DMS114 treated with DMSO at 0.1 percent for 48 hours (cell line): Measurements from ENCODE around the gene SEMA7A.
"Not testable (repeated sequence)": the region's sequence is repeated elsewhere in the genome, so short reads cannot be mapped to it uniquely, and the experiment has no call there.

ENCODE experiments used
- DNase-seq: peaks from one replicate; lab custom pipeline; 2025; ENCODE audit not compliant: unreplicated experiment; lab: John Stamatoyannopoulos, UW

Gene SEMA7A

GRCh38 chr15:74373731-74374647, 59.8 kb downstream of the SEMA7A start:
- DNase-seq = peak; percentile 86

- DNase-seq = no peak
Observed at GRCh38 chr15:74373056-74373650, 60.6 kb downstream of the SEMA7A start.

- DNase-seq = no peak
Observed at GRCh38 chr15:74370471-74370870, 63.3 kb downstream of the SEMA7A start.

GRCh38 chr15:74369756-74370155, 64.0 kb downstream of the SEMA7A start:
- DNase-seq = no peak

GRCh38 chr15:74369084-74369745, 64.5 kb downstream of the SEMA7A start:
- no peak for DNase-seq

DNA sequence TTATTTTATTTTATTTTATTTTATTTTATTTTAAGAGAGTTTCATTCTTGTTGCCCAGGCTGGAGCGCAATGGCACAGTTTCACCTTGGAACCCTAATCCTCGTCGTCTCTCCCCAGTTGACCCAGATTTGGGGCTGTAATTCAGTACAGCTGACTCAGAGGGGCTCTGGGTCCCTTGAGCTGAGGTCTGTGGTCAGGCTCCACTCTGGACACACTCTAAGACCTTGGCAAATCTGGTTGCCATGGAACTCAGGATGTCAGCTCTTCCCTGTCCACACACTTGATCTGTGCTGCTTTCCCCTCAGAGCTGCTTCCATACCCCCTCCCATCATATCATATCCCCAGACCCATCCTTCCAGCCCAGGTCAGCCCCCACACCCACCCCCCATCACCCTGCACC, 65.6 kb downstream of the SEMA7A start:
- DNase-seq = no peak

GRCh38 chr15:74367296-74367854, 66.4 kb downstream of the SEMA7A start, which contains the start of gene CYP11A1:
CYP11A1 (minus strand) TSS chr15:74367646; CDS start chr15:74367585, 61 bp downstream.
- DNase-seq = no peak

DNA sequence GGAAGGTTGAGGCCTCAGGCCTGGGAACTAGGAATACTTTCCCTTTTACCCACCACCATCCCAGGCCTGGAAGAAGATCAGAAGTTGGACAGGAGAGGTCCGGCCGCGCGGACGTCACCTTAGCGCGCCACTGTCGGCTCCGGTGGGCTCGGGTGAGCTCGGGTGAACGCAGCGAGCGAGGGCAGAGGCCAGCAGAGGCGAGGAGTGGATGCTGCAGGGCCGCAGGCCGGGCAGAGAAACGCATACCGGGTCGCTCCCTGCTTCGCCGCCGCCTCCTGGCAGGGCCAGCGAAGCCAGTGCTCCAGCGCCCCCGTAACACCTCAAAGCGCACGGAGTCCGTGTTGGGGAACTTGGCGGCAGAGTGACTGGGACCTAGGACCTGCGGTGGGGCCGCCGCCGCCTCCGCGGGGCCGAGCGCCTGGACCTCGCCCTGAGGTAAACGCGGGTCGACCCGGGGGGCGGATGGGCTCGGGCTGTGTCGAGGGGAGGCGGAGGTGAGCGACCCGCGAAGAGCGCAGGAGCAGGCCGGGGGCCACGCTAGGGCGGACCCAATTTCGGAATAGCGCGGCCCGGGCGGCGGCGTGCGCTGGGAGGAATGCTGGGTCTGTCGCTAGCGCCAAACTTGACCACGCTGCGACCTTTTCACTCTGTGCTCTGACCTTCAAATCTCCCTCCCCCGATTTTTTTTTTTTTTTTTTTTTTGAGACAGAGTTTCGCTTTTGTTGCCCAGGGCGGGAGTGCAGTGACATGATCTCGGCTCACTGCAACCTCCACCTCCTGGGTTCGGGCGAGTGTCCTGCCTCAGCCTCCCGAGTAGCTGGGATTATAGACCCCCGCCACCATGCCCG, 67.9 kb downstream of the SEMA7A start:
- no peak for DNase-seq

DNA sequence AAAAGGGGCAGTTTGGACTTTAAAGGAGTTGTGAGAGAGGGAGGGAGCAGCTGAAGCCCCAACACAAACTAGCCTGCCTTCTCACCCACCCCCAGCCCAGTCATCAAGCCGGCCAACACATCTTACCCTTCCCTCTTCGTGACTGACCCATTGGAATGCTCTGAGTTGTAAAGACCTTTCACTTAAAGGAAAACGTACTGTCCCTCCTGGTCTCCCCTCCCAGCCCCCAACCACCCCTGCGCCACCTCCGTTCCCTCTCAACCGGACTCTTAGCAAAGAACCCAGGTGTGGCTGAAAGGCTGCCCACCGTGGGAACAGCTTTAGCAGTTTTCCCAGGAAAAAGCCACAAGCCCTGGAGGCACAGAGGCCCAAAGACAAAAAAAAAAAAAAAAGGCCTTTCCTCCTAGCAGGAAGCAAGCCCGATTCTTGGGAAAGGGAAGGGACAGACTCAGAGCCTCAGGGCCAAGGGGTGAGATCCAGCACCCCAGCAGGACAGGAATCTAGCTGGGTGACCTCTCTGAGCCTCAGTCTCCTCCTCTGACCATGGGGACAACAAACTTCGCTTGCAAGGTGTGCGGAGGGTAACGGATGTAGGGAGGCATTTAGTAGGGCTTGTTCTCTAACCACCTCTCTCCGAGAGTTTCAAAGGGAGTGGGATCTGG, 68.7 kb downstream of the SEMA7A start:
- no peak for DNase-seq

GRCh38 chr15:74362482-74362881, 71.3 kb downstream of the SEMA7A start:
- no peak for DNase-seq

GRCh38 chr15:74360855-74361254, 72.9 kb downstream of the SEMA7A start:
- DNase-seq = not testable (repeated sequence)

GRCh38 chr15:74359376-74359775, 74.4 kb downstream of the SEMA7A start:
- not testable (repeated sequence) for DNase-seq
